ENCODE measurements around the gene NT5DC2.

Gene NT5DC2

DNA sequence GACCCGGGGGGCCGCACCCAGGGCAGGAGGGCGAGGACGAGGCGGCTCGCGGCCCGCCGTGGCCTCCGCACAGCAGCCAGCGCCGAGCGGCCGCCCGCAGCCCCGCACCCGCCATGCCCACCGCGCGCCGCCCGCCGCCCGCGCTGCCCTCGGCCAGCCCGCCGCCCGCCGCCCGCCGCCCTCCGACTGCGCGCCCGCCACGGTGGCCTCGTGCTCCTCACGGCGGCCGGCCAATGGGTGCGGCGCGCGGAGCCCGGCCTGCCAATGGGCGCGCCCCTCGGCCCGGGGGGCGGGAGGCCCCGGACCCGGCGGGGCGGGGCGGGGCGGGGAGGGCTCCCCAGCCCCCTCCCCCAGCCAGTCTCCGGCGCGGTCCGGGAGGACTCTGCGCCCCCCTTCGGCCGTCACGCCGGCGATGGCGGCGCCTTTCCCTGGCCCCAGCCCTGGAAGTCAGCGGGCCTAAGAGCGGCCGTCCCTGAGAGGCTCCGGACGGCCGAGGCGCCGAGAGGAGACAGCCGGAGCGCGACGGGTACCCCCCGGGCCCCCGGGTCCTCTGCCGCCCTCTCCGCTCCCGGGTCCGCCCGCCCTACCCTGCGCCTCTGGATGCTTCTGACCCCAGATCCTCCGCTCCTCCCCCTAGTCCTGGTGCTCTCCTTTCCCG, at the start of gene NT5DC2:
NT5DC2 (minus strand) TSS at position 235 of the 658 bp plus-strand sequence; CDS start at position 115, 120 bp downstream.
- DNase-seq (ENCODE audit: low read depth, low spot score): peak; percentile 91

GRCh38 chr3:52574056-52574965, 40.7 kb upstream of the NT5DC2 start:
- DNase-seq (ENCODE audit: low read depth, low spot score): no peak

DNA sequence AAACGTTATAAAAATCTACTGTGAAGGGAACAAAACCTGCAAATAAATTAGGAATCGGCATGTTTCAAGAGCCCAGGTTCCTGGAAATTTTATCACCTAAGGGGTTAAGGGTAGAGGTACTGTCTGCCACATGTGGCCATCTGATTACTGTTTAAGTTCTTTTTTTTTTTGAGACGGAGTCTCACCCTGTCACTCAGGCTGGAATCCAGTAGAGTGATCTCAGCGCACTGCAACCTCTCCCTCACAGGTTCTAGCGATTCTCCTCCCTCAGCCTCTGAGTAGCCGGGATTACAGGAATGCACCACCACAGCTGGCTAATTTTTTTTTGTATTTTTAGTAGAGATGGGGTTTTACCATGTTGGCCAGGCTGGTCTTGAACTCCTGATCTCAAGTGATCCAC, 38.6 kb upstream of the NT5DC2 start:
- DNase-seq (ENCODE audit: low read depth, low spot score): no peak

DNA sequence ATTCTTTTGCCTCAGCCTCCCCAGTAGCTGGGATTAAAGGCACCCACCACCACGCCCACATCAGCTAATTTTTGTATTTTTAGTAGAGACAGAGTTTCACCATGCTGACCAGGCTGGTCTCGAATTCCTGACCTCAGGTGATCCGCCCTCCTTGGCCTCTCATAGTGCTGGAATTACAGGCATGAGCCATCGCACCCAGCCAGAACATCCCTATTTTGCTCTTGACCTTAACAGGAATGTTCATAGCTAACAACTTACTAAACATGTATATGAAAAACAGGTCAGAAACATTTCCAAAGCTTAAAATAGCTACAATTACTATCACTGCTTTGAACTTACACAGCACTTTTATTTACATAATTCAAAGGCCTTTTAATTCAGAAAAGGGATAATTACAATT, 36.4 kb upstream of the NT5DC2 start:
- peak; percentile 42 for DNase-seq (ENCODE audit: low read depth, low spot score)

DNA sequence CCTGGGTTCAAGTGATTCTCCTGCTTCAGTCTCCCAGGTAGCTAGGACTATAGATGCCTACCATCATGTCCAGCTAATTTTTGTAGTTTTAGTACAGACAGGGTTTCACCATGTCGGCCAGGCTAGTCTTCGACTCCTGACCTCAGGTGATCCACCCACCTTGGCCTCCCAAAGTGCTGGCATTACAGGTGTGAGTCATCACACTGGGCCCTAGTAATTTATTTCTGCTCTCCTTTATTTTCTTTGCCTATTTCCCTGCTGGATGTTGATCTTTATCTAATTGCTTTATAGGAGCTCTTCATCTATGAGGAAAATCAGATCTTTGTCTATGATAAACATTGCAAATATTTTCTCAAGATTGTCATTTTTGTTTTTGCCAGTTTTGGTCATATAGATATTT, 34.4 kb upstream of the NT5DC2 start:
- DNase-seq (ENCODE audit: low read depth, low spot score): no peak

GRCh38 chr3:52563984-52564383, 30.3 kb upstream of the NT5DC2 start:
- no peak for DNase-seq (ENCODE audit: low read depth, low spot score)

- peak; percentile 79 for DNase-seq (ENCODE audit: low read depth, low spot score)
Measured at GRCh38 chr3:52561028-52561747, 27.5 kb upstream of the NT5DC2 start.

DNA sequence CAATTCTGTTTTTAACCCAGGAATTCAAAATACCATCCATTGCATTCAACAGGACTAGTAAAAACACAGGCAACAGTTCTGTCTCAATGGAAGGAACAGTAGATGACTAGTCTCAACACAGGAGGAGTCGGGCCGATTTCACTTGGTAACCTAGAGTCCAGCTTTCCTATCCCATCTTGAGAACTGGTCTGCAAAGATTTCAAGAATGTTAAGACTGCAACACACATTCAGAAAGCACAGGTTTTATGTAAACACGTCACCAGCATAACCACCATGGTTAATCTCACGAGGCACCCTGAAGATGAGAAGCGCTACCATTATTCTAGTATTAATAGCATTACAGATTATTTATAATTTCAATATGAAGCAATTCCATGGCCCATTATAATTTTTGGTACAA, 24.8 kb upstream of the NT5DC2 start:
- peak; percentile 40 for DNase-seq (ENCODE audit: low read depth, low spot score)

GRCh38 chr3:52557011-52557960, 23.6 kb upstream of the NT5DC2 start:
- DNase-seq (ENCODE audit: low read depth, low spot score): no peak

DNA sequence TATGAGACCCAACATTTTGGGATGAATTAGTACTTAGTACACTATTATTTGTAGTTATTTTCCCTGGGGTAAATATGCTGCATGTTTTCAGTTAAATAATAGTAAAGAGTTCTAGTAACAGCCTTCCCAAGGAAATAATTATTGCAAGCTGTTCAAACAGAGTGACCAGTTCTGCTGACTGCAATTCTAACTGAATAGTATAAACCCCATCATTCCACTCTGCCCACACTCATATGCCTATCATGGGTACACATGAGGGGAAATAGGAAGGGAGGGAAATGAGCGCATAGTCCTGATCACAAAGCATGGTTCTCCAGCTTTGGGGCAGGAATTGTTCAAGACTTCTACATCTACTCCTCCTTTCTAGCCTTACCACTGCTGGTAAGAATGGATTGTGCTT, 21.4 kb upstream of the NT5DC2 start:
- no peak for DNase-seq (ENCODE audit: low read depth, low spot score)

DNA sequence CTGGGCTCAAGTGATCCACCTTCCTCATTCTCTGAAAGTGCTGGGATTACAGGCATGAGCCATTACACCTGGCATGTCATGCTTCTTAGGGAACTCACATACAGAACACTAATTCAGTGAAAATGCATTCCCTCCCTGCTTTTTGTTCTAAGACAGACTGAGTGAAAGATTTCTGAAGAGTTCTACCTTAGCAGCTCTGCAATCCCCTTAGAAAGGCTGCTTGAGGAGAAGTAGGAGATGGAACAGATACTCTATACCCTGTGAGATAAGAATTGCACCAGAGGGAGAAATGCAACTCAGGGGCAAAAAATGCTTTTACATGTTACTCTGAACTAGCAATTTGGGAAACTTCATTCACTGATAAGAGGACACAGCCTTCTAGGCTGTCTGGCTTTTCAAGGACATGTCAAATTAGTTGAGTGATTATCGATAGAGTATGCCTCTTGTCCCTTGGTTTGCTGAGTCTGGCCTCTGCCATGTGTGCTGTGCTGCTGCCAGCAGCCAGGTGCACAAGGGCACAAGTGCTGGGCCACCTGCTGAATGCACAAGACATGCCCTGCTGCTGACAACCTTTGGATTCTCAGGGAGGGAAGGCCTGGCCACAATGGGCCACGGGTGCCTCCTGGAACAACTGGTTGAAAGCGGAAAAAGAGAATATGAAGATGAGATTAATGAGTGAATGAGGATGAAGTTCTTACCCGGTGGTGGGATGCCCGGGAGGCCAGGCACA, 20.5 kb upstream of the NT5DC2 start:
- no peak for DNase-seq (ENCODE audit: low read depth, low spot score)

GRCh38 chr3:52552089-52552488, 18.4 kb upstream of the NT5DC2 start:
- peak; percentile 25 for DNase-seq (ENCODE audit: low read depth, low spot score)

- DNase-seq (ENCODE audit: low read depth, low spot score): no peak
Measured at GRCh38 chr3:52551118-52551517, 17.5 kb upstream of the NT5DC2 start.

GRCh38 chr3:52547143-52547542, 13.5 kb upstream of the NT5DC2 start:
- no peak for DNase-seq (ENCODE audit: low read depth, low spot score)

GRCh38 chr3:52546111-52546901, 12.6 kb upstream of the NT5DC2 start:
- DNase-seq (ENCODE audit: low read depth, low spot score): no peak

DNA sequence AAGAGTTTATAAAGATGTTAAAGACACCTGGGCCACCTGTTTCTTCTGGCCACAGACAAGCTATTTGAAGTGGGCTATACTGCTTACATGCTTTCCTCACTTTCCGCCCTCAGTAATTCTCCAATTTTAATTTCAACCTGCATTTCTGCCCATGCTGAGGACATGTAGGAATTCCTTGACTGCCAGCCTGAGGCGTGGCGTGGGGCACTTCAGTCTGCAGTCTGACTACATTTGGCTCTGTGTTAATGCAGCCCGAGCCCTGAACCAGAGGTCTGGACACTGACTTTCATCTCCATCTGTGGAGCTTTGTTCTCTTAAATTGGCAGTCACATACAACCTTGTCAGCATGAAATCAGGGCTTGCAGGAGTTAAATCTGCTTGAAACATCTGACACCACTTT, 11.3 kb upstream of the NT5DC2 start:
- DNase-seq (ENCODE audit: low read depth, low spot score): no peak

DNA sequence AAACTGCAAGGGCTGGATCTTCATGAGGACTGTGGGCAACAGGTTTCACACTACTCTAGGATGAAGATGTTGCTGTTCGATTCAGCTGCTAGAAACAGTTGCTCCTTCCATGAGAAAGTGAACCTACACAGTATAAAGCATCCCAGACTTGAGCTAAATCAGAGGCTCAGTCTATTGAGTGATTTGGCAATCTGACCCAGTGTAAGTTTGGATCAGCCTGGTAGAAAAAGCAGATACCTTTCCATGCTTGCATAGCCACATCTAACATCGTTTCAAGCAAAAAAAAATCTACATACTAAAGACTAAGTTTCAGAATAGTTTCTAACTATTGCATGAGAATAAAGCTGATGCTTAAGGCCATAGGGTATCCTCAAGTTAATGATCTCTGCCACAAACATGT, 7.4 kb upstream of the NT5DC2 start:
- no peak for DNase-seq (ENCODE audit: low read depth, low spot score)

GRCh38 chr3:52539010-52539653, 5.5 kb upstream of the NT5DC2 start:
- DNase-seq (ENCODE audit: low read depth, low spot score): no peak

DNA sequence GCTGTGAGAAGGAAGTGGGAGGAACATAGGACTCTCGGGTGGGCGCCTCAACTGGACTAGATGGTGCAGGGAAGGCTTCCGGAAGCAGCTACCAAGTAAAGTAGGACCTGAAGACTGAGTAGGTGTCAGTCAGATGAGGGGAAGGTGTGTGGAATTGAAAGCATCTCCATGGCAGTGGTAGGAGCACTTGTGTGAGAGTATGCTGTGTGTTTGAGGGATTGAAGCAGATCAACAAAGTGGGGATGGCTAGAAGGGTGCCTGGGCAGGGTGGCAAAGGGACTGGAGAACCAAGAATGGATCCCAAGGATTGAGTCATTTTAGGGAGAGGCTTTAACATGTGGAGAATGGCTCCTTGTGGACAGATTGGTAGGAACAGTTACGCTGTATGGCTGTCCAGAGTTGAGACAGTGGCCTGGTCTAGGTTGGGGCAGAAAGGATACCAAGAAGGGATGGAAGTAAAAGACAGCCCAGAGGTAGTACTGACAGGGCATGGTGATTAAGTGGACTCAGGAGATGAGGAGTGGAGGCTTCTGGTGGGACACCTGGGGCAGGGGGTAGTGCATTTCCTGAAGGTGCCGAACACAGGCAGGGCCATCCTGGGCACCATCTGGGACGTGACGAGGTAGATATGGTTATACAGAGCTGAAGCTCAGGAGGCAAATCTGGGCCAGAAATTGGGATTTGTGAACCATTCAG, 4.2 kb upstream of the NT5DC2 start:
- DNase-seq (ENCODE audit: low read depth, low spot score): no peak
